HG03095 (cell line): ENCODE results near the gene STARD10.
A peak's percentile ranks its signal among the peaks of the same experiment; 100 is the strongest.

Experiments used
- ATAC-seq: cut with Tn5 transposase; IDR thresholded peaks from one replicate; pipeline ENCODE4 v1.9.1; 2021; ENCODE audit warnings: moderate library complexity; ENCODE audit not compliant: unreplicated experiment

Gene STARD10

GRCh38 chr11:72732329-72732728, 61.5 kb downstream of the STARD10 start:
- ATAC-seq = no peak

- ATAC-seq = no peak
Observed at GRCh38 chr11:72730737-72731136, 63.1 kb downstream of the STARD10 start.

GRCh38 chr11:72730243-72730642, 63.6 kb downstream of the STARD10 start:
- ATAC-seq = no peak

GRCh38 chr11:72727521-72727920, 66.3 kb downstream of the STARD10 start:
- no peak for ATAC-seq

GRCh38 chr11:72726266-72727220, 67.3 kb downstream of the STARD10 start:
- no peak for ATAC-seq

GRCh38 chr11:72725724-72726028, 68.2 kb downstream of the STARD10 start:
- ATAC-seq = no peak

DNA sequence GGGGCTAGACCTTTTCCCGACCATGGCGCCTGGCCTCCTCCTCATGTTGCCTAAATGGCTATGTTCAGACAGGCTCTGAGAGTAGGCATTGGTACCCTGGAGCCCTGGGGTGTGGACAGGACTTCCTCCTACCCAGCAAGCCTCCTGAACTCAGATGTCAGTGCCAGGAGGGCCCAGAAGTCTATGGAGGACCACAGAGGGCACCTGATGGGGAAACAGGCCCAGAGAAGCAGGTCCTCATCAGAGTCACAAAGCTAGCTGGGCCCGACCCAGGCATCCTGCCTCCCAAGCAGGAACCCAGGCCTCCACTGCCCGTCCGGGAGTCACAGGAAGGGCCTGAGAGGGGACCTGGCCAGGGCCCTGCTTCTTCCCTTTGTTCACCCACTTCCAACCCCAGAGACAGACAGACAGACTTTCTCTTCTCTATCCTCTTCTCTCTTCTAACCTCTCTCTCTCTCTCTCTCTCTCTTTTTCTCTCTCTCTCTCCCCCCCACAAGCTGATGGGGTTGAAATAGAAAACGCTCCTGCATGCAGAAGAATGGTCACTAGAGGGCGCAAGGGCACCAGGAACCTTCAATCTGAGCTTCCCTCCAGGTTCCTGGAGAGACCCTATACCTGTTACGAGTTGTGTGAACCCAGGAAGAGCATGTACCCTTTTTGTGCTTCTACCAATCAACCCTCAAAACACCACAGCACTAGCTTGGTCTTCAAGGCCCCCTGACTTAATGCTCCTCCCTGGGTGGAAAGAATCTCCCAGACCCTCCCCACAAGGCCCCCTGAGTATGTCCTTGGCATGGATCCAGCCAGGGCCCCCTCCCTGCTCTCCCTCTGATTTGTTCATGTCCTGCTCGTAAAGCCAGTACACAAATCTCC, 68.8 kb downstream of the STARD10 start:
- ATAC-seq = no peak

GRCh38 chr11:72724021-72724551, 69.8 kb downstream of the STARD10 start:
- ATAC-seq = no peak

DNA sequence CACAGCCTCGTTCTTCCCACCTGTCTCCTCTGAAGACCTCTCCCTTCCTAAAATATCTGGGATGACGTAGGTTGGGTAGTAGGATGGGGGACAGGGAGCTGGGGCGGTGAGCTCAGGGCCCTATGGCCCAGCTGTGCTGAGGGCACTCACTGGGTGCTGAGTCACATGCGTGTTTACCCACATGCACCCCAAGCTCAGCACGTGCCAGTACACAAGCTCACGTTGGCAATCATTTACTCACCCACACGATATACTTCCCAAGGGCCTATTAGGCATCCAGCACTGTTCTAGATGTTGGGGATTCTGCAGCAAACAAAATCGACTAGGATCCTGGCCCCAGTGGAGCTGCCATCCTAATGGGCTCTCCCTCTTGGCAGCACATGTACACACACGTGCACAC, 70.3 kb downstream of the STARD10 start:
- no peak for ATAC-seq

DNA sequence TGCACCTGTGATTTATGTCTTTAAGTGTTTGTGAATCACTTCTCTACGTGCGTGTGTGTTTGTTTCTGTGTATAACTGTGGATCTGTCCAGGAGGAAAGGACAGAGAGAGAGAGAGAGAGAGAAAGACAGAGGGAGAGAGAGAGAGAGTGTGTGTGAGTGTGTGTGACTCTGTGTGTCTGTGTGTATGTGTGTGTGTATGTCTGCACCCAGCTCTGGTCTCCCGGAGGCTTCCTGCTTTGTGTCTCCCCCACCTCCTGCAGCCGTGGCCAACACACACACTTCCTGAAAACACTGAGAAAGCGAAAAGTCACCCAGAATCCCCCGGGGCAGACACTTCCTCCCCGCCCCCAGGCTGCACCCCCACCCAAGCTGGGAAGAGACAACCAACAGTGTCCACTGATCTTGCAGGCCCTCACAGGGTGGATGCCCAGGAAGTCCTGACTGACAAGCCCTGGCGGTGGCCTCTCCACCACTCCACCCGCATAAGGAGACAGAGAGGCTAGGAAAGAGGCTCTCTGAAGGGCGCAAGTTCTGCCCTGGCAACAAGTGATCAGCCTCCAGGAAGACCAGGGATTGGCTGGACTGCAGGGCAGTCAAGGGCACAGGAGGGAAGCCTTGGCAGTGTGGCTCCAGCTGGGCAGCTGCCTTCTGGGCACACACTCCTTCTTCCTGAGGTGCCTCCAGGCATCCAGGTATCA, 71.6 kb downstream of the STARD10 start:
- ATAC-seq = peak; percentile 73

DNA sequence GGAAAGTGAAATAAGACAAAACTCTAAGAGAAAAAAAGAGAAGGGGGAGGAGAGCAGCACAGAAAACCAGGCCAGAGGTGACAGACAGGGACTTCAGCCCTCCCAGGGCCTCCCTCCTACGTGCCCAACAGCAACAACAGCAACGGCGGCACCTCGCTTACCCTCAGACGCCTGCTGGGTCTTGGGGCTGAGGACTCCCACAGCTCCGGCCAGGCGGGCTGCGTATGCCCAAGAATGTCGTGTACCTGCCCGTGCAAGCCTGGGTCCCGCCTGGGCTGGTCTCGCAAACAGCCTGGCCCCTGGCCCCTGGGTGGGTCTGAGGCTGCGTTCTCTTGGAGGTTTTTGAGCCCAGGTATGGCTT, 72.2 kb downstream of the STARD10 start:
- ATAC-seq = no peak

DNA sequence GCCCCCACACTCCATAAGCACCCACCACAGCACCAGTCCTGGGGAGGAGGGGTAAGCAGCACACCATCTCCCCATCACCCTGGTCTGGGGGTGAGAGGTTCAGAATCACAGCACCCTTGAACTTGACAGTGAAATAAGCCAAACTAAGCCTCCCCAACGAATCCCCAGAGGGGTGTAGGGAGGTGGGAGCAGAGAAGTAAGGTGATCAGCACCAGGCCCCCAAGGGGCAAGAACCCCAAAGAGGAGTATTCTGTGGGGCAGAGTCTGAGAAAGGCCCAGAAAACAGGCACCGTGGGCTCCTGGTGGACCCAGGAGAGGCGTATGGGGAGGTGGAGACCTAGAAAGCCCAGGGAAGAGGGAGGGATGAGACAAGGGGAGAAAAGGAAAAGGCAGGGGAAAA, 72.6 kb downstream of the STARD10 start:
- ATAC-seq = no peak

DNA sequence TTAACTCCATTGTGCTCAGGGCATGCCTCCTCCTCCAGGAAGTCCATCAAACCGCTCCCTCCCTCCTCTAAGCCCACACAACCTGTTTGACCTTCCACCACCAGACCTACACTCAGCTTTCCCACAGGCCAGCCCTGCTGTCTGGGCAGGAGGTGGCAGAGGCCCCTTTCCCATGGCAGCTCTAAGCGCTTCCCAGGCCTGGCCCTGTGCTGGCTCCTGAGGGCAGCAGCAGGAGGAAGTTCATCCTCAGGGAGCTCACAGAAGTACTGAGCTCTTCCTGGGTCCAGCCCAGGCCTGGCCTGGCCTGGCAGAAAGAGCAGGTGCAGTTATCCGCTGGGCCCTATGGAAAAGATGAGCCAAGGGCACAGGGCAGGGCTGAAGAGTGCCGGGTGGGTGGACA, 73.1 kb downstream of the STARD10 start:
- ATAC-seq = no peak

DNA sequence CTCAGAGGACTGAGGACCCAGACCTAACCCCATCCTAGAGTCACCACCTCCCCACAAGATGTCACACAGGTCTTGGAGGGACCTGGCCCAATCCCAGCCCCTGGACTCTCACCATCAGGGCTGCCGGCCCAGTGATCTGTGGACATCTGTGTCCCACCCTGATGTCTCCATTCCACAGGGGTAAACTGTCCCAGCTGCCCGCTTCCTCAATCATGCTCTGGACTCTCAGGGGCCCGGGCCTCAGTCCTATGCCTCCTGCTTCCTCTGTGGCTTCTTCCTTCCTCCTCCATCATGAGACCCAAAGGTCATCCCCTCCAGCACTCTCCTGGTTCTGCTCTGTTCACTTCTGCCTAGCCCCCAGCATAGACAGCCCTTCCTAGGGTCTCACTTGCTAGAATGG, 73.8 kb downstream of the STARD10 start:
- no peak for ATAC-seq

- ATAC-seq = no peak
Observed at GRCh38 chr11:72719551-72719950, 74.3 kb downstream of the STARD10 start.

- ATAC-seq = no peak
Observed at GRCh38 chr11:72719144-72719543, 74.7 kb downstream of the STARD10 start.

DNA sequence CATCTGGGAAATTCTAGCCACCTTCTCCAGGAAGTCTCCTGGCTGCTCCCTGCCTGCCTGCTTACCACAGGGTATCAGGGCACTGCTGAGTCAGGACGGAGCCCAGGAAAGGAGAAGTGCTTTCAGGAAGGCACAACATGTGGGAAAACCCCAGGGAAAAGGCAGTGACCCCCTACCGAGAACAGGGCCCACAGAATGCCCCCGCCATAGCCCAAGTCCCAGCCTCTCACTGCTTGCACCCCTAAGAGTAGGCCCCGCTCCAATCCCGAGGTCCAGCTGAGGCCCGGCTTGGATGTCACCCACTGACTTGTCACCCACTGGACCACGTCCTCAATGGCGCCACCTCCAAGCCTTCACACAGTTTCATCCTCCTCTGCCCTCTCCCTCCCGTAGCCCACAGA, 75.7 kb downstream of the STARD10 start:
- ATAC-seq = no peak

DNA sequence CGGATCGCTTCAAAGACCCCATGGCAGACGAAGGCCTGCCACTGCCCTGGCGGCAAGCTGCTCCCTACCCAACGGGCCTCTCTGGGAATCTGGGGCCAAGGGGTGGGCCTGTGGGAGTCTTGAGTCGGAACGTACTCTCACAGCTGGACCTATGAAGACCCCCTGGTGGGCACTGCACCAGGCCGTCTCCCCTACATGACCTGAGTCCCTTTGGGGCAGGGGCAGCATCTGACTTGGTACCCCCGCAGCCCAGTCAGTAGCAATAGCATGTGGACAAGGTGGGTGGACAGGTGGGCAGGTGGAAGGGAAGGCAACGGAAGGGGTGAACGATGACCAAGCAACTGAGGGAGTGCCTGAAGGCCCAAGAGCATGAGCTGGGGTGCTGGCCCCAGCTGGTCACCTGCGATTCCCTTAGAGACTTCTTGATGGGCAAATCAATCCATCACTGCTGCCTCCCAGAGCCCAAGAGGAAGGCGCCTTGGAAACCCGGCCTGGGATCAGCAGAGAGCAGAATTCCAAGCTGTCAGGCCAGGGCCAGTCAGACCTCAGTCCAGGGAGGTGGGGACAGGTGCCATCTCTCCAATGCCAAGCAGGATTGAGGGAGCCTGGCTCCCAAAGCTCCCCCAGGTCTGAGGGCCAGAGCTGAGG, 76.9 kb downstream of the STARD10 start:
- ATAC-seq = no peak

DNA sequence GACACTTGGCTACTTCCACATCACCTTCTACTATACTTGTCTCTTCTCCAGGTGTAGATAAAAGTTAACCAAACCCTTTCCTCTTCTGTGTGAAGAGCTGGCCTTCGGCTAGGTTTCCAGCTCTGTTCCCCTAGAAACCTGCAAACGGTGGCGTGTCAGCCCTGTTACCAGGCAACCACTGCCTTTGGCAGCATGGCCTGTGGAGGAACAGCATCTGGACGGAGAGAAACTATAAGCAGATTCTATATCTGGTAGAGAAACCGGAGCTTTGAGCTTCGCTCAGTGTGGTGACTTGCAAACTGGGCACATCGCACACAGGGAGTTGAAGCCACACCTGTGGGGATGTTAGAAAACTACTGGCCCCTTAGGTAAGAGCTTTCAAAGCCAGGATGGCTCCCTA, 77.6 kb downstream of the STARD10 start:
- ATAC-seq = no peak

DNA sequence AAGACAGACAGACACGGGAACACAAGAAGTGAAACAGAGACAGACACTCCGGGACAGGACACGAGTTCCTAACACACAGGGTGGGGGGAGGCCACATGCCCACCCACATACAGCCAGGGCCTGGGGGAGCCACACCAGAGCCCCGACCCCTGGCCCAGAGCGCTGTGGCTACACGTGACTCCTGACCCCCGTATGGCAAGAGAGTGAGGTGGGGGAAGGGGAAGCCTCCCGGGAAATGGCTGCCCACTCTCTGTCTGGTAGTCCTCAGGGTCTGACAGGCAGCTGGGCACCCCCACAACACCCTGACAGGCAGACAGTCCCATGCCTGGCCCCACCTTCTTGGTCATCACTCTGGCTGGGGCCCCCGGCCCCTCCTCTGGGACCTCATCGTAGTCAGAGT, 81.0 kb downstream of the STARD10 start:
- no peak for ATAC-seq
